Measurements from ENCODE around the gene KCNMA1.

Gene KCNMA1

DNA sequence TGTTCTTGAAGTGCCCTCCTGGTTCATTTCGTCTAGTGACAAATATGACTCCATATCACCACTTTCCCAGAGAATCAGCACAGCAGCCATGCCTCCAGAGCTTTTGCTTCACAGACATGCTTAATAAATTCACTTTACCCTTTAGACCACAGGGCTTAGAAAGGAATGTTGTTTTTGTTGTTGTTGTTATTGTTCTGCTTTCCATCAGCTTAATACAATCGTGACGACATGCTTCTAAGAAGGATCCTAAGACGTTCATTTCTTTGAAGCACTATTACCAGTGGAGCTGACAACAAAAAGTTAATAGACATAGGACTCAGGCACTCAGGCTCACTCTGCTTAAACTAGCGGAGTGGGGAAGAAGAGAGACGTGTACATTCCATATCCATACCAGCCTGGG lies 418.6 kb downstream of the KCNMA1 start:
- TF ChIP-seq, protein P1, sequence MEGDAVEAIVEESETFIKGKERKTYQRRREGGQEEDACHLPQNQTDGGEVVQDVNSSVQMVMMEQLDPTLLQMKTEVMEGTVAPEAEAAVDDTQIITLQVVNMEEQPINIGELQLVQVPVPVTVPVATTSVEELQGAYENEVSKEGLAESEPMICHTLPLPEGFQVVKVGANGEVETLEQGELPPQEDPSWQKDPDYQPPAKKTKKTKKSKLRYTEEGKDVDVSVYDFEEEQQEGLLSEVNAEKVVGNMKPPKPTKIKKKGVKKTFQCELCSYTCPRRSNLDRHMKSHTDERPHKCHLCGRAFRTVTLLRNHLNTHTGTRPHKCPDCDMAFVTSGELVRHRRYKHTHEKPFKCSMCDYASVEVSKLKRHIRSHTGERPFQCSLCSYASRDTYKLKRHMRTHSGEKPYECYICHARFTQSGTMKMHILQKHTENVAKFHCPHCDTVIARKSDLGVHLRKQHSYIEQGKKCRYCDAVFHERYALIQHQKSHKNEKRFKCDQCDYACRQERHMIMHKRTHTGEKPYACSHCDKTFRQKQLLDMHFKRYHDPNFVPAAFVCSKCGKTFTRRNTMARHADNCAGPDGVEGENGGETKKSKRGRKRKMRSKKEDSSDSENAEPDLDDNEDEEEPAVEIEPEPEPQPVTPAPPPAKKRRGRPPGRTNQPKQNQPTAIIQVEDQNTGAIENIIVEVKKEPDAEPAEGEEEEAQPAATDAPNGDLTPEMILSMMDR (IDR thresholded peaks at IDR 0.05; ENCODE audit: insufficient read depth, low read depth, low read length, missing control alignments) = no peak
- no peak for DNase-seq (ENCODE audit: low read depth)
- H3K4me3 ChIP-seq (ENCODE audit: low read depth, low read length) = no peak overlapping the region

DNA sequence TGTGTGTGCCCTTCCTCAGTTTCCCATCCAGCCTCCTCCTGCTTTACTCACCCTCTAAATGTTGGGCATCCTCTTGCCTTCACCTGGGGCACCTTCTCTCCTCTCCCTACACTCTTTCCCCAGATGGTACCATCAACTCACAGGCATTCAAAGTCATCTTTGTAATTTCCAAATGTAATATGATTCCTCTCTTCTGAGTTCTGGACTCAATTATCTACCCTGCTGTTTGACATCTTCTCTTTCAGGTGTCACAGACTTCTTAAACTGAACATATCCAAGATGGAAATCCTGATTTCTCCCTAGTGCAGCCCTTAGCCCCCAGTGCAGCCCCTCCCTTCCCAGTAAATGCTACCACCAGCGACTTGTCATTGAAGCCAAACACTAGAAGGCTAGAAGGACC lies 422.8 kb downstream of the KCNMA1 start:
- no peak overlapping the region for H3K4me3 ChIP-seq (ENCODE audit: low read depth, low read length)
- TF ChIP-seq, protein P1 (IDR thresholded peaks at IDR 0.05; ENCODE audit: insufficient read depth, low read depth, low read length, missing control alignments) = no peak
- DNase-seq (ENCODE audit: low read depth) = no peak

DNA sequence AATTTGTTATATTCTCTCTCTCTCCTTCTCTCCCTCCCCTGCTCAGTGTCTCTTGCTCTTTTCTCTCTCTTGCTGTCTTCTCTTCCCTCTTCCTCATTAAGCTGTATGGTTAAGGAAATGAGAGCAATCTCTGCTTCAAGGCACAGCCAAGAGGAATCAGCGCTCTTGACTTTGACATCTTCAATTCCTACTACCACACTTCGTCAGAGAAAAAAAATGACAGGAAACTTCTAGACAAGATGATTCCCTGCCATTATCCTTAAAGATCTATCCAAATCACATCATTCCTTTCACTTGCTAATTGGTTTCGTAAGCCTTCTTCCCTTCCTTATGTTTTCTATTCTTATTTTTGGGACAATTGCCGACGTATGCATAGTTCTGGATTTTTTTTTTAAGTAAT lies 425.0 kb downstream of the KCNMA1 start:
- TF ChIP-seq, protein P1 (IDR thresholded peaks at IDR 0.05; ENCODE audit: insufficient read depth, low read depth, low read length, missing control alignments) = no peak
- no peak overlapping the region for H3K4me3 ChIP-seq (ENCODE audit: low read depth, low read length)
- DNase-seq (ENCODE audit: low read depth) = no peak

DNA sequence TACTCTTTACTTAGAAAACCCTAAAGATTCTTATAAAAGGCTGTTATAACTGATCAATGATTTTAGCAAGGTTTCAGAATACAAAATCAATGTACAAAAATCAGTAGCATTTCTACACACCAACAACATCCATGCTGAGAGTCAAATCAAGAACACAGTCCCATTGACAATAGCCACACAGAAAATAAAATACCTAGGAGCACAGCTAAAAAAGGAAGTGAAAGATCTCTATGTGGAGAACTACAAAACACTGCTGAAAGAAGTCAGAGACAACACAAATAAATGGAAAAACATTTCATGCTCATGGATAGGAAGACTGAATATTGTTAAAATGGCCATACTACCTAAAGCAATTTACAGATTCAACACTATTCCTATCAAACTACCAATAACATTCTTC lies 427.0 kb downstream of the KCNMA1 start:
- TF ChIP-seq, protein P1 (IDR thresholded peaks at IDR 0.05; ENCODE audit: insufficient read depth, low read depth, low read length, missing control alignments) = no peak
- H3K4me3 ChIP-seq (ENCODE audit: low read depth, low read length) = no peak overlapping the region
- no peak for DNase-seq (ENCODE audit: low read depth)

DNA sequence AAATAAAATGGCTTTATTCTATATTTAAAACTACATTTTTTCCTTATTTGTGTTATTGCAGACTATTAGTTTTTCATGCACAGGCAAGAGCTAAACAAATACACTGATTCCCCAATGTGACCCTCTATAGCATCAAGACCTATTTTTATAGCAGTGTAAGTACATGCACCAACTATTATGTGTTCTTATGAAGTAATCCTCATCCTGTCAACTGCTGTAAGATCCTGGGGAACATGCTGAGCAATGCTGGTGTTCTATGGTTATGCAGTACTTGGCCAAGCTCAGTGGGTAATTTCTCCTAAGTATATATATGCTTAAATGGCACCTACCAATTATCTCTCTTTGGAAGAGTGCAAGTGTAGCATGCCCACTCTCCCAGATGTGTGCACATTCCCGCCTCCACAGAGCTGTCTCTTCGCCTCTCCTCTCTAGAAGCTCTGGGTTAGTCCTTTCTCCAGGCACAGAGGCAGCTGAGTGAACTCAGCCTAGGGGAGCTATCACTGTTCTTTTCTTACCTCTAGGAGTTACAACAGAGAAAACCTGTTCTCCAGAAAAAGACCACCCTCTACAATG lies 428.8 kb downstream of the KCNMA1 start:
- H3K4me3 ChIP-seq (ENCODE audit: low read depth, low read length) = no peak overlapping the region
- no peak for DNase-seq (ENCODE audit: low read depth)
- TF ChIP-seq, protein P1 (IDR thresholded peaks at IDR 0.05; ENCODE audit: insufficient read depth, low read depth, low read length, missing control alignments) = no peak

DNA sequence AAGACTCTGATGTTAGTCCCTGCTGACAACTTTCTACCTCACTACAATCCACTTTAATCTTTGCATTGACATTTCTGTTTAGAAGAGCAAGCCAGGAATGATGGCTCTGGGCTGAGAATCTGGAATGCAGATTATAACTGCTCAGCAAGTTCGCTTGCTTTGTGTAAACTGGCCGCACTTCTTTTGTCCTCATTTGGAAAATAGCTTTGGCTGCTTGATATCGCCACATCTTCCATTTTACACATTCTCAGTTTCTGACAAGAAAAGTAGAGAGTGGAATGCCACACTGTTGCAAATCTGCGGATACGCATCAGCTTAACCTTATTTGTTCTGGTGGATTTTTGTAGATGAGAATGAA lies 429.8 kb downstream of the KCNMA1 start:
- TF ChIP-seq, protein P1 (IDR thresholded peaks at IDR 0.05; ENCODE audit: insufficient read depth, low read depth, low read length, missing control alignments) = no peak
- no peak overlapping the region for H3K4me3 ChIP-seq (ENCODE audit: low read depth, low read length)
- DNase-seq (ENCODE audit: low read depth) = no peak

DNA sequence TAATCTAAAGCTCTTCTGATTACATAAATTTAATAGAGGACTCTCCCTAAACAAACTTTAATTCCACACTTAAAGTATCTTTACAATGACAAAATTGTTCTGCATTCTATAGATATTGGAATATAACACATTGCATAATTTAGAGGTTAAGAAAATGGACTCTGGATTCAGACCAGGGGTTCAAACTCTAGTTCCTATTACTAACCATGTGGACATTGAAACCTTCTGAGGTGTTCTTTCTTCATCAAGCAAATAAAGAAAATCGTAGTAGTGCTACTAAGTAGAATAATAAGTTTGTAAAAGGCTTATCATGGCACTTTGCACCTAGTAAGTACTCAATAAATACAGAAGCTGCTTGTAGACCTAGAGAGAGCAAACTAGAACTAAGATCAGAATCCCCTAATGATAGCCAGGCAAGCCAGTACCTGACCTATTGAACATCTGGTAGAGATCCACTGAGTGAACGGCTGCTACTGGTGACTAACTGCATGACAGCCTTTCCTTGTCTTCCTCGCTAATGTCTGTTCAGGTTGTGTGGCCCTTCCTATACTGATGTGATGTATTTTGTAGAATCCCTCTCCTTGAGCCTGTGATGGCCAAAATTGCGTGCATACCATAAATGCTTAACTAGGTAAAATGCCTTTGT lies 430.3 kb downstream of the KCNMA1 start:
- DNase-seq (ENCODE audit: low read depth) = no peak
- TF ChIP-seq, protein P1 (IDR thresholded peaks at IDR 0.05; ENCODE audit: insufficient read depth, low read depth, low read length, missing control alignments) = no peak
- no peak overlapping the region for H3K4me3 ChIP-seq (ENCODE audit: low read depth, low read length)

All from GM12865 (cell line).